Hematopoietic multipotent progenitor cell treated with erythropoietin and hydrocortisone succinate and interleukin-3 and kit ligand, for 15 days (in vitro differentiated cells): ENCODE data around the gene VWF.
A peak's percentile ranks its signal among the peaks of the same experiment; 100 is the strongest.

Experiments used
- DNase-seq: peaks from one replicate; pipeline ENCODE4 v3.0.0-alpha.2; 2015; ENCODE audit warnings: low spot score

Gene VWF

GRCh38 chr12:6076776-6077691 is 47.4 kb downstream of the VWF start:
- DNase-seq, result no peak

- DNase-seq, result no peak
These were observed 48.1 kb downstream of the VWF start for GRCh38 chr12:6076346-6076745.

DNA sequence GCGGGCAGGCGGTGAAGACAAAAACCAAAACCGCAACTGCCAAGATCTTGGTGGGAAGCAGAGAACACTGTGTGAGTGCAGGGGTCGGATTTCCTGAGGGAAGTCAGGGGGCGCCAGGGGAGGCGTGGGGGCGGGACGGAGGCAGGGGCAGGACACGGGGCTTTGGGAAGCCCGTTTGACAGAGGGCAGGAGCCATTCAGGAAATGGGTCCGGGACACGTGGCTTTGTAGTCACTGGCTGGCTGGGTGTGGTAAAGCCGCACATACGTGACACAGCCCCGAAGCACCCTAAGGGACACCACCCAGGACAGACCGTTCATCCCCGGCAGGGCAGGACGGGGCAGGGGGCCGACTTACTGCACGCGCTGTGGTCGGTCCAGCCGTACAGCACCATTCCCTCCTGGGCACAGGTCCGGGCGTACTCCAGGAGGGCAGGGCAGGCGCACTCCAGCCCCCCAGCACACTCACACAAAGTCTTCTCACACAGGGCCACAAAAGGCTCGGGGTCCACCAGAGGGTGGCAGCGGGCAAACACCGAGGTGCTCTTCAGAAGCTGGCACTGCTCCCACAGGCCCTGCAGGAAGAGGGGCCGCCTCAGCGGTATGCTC is 49.4 kb downstream of the VWF start:
- no peak for DNase-seq

- DNase-seq, result no peak
These were observed 50.0 kb downstream of the VWF start for GRCh38 chr12:6074427-6074826.

- no peak for DNase-seq
These were observed 51.0 kb downstream of the VWF start for GRCh38 chr12:6073426-6073825.

- no peak for DNase-seq
These were observed 52.1 kb downstream of the VWF start for GRCh38 chr12:6072302-6072752.

DNA sequence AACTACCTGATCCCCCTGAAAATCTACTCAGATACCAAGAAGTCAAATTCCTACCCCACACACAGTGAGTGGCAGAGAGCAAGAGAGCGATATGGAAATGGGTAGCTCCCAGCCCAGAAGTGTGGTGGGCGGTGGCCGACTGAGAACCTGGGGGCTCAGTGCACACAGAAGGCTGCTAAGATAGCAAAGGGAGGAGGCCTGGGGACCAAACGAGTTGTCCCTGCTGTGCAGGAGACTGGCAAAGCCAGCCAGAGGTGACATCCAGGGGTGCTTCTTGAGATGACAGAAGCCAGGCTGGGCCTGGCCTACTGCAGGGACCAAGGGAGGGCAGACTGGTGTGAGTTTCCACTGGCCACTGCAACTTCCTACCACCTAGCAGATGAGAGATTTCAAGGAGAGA is 52.9 kb downstream of the VWF start:
- no peak for DNase-seq

- DNase-seq, result no peak
These were observed 53.8 kb downstream of the VWF start for GRCh38 chr12:6070472-6071257.

GRCh38 chr12:6069437-6070093 is 54.9 kb downstream of the VWF start:
- no peak for DNase-seq

GRCh38 chr12:6068227-6068626 is 56.2 kb downstream of the VWF start:
- DNase-seq, result no peak

DNA sequence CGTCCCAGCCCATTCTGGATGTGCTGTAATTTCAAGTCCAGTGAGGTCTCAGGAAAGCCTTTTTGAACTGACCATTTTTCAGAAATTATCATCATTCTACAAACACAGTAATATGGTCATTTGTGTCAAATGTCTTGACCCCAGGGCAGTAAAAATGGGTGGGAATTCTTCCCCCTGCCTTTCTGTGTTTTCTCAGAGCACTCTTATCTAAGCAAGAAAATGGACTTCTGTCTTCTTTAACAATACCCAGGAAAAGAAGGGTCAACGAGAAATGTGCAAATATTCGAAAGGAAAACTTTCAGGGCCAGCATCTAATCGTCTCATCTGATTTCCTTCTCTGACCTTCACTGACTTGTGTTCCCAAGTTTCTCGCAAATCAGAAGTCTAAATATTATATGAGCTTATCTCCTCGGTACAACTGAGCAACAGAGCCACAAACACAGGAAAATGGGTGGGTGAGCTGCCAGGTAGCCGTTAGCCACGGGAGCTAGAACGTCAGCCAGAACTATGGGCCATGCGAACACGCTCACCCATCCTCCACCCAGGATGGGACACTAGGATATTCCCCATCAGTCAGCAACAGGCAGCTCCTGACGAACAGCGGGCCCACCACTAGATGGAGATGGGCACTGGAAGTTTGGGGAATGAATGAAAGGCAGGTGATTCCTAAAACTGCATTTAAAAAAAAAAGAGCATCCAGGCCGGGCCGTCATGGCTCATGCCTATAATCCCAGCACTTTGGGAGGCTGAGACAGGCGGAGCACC is 57.1 kb downstream of the VWF start:
- DNase-seq, result no peak

DNA sequence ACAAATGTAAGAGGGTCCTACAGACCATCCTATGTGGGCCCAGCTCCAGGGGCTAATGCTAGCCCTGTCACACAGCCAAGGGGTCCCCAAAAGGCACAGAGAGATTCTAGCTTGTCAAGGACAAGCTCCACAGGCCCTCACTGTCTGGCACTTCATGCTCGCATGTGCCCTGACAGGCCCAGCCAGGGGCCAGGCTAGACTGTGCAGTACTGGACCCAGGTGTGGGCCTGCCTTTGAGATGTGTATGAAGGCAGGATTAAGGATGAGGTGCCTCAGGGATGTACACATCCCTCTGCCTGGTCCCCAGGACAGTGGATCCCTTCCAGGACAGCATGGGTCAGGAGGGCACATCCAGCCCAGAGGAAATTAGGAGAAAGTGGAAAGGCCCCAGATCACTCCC is 57.8 kb downstream of the VWF start:
- no peak for DNase-seq

GRCh38 chr12:6065863-6066199 is 58.6 kb downstream of the VWF start:
- DNase-seq, result no peak

DNA sequence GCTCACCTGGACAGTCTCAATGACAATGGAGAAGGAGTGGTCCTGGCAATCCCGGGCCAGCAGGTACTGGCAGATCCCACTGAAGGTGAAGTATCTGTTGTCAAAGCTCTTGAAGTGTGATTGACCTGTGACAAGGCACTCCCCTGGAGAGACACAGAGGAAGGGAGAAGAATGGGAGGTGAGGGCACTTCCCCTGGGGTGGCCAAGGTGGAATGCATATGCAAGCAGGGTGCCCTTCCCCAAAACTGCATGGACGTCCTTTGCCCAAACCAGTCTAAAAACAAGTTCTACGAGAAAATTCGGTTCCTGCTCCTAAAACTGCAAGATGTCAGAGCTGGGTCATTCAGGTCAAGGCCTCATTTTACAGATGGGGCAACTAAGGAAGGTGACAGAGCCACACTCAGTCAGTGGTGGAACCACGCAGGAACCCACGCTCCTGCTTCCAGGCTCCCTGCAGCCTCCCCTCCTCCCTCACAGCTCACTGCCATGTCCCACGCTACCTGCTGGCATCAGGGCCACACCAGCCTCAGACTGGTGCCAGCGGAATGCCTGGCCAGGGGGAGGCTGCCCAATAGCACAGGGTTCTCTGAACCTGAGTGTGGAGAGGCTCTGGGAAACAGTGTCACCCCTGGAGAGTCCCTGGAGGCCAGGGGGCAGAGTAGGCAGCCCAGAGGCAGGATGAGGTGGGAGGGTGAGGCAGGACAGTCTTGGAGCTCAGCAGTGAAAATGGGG is 59.2 kb downstream of the VWF start:
- no peak for DNase-seq

DNA sequence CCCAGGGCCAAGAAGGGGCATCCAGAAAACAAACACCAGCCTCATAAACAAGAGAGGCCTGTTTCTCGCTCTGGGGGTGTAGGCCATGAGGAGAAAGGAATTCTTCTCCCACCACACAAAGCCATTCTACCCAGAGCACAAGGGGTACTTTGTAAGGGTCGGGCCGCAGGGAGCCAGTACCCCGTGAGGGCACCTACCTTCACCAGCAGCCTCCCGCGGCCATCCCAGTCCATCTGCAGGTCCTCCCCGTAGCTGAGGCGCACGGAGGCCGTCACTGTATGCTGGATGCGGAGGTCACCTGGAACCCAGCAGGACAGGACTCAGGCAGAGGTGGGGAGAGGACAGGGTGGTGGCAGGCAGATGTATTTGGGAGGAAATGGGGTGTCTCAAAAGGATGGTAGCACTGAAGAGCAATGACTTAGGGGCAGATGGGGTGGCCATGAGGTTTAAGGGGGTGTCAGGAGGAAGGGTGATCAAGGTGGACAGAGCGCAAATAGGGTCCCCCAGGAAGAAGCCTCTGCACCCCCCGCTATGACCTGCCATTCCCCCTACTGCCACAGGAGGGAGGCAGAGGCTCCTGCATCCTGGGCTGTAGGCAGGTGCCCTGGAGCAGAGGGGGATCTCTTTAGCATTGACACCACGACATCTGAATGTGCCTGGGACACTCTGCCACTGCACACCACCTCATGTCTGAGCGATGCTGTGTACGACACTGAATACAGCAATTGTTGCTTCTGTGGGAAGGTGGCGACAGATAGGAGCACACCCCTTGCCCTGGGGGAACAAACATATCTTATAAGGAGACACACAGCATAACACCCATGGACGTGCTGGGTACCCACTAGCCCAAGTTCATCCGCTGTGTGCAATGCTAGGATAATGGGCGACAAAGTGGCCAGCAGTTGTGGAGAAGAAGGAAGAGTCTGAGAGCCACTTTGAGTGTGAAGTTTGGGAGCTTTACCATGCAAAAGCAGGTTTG is 61.4 kb downstream of the VWF start:
- peak; percentile 10 for DNase-seq

DNA sequence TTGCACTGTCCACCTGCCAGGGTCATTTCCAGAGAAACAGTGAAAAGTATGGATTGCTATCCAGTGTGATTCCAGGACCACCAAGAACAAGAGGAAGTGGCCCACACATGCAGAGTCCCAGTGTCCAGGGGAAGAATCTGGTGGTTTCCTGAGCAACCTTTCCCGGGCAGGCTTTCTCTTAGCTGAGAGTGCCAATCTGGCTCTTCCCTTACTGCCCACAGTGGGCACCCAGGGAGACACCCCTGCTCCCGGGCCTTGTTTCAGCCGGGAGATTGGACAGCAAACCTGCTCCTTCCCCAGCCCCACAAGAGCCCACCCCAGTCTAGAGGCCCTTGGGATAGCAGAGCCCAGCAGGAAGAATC is 62.1 kb downstream of the VWF start:
- DNase-seq, result no peak

- DNase-seq, result no peak
These were observed 62.8 kb downstream of the VWF start for GRCh38 chr12:6061660-6062059.

- no peak for DNase-seq
These were observed 64.5 kb downstream of the VWF start for GRCh38 chr12:6059860-6060565.

- DNase-seq, result no peak
These were observed 65.2 kb downstream of the VWF start for GRCh38 chr12:6059221-6059620.
